NB4 (cell line): ENCODE results near the gene SEMA3A.

Experiments used
- CTCF ChIP-seq: IDR thresholded peaks from one replicate; pipeline ENCODE4 v1.5.1; 2012; ENCODE audit warnings: low read depth, low read length
- POLR2A ChIP-seq: IDR thresholded peaks from 2 replicates; pipeline ENCODE4 v1.6.1; 2011; ENCODE audit warnings: mild to moderate bottlenecking; ENCODE audit not compliant: insufficient read length; ENCODE audit errors: extremely low read depth

GRCh38 chr7:84193747-84194146 is 842 bp downstream of the SEMA3A start:
- TF ChIP-seq CTCF (no peak), POLR2A (no peak)
